T-helper 9 cell (primary cell): ENCODE measurements around the gene STAU1.
"Not testable (repeated sequence)": the region's sequence is repeated elsewhere in the genome, so short reads cannot be mapped to it uniquely, and the experiment has no call there.

Experiments used
- DNase-seq: peaks from one replicate; pipeline ENCODE4 v3.0.0-alpha.2; 2020

The STAU1 gene

DNA sequence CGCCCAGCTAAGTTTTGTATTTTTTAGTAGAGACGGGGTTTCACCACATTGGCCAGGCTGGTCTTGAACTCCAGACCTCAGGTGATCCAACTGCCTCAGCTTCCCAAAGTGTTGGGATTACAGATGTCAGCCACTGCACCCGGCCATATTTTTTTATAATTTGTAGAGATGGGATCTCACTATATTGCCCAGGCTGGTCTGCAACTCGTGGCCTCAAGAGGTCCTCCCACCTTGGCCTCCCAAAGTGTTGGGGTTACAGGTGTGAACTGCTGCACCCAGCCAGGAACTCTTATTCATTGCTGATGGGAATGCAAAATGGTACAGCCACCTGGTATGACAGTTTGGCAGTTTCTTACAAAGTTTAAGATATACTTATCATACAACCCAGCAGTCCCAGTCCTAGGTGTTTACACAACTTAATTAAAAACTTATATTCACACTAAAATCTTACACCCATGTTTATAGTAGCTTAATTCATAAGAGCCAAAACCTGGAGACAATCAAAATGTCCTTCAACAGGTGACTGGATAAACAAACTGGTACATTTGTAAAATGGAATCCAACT is 11.7 kb upstream of the STAU1 start:
- DNase-seq: no peak

- DNase-seq: not testable (repeated sequence)
Measured at GRCh38 chr20:49192944-49193518, 4.9 kb upstream of the STAU1 start.

DNA sequence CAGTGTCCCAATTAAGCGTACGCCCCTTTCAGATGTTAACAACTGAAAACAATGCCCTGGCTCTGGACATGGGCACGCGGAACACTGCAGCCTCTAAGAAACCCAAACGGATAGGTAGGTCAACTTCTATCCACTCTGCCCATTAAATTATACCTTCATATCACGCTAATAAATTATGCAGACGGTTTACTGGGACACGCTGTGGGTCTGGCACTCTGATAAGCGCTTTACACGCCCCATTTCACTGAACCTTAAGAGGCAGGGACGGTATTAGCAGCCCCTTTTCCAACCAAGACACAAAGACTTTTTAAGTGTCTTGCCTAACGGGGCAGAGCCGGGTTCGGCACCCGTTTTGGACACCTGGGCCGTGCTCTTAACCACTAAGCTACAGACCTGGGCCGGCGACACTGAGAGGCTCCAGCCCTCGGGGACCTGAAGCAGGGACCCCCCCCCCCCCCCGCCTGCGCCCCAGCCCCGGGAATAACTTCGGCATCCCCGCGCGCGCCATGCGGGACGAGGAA is 744 bp downstream of the STAU1 start:
- DNase-seq: no peak

DNA sequence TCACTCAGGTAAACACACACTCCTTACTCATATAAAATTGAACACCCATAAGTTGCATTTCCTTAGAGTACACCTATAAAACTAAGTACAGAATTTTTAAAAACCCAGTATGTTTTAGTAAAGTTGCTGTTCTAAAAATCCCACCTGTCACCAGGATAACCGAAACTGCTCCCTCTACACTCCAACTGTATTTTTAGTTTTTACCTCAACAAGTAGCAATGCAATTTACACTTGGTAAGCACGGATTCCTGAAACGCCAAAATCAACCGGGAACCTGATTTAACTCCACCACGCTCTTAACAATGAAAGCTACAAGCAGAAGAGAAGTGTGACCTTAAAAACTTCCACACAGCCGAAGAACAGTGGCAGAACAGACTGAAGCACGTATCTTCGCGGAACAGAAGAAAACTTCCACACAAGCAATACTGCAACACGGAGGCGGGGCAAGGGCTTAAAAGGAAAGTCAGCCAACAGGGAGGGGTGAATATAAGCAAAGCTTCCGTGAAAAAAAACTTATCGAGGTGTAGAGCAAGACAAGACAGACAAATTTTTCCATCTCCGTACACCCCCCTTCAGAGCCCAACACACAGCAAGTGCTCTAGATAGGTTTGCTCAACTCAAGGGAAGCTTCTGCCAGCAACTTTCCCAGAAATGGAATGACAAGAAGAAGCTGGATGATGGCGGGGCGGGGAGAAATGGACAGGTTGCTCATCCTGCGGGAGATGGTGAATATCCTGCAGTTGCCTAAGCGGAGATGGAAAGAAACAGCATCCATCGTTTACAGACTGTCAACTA is 1.4 kb downstream of the STAU1 start:
- DNase-seq: peak; percentile 33

DNA sequence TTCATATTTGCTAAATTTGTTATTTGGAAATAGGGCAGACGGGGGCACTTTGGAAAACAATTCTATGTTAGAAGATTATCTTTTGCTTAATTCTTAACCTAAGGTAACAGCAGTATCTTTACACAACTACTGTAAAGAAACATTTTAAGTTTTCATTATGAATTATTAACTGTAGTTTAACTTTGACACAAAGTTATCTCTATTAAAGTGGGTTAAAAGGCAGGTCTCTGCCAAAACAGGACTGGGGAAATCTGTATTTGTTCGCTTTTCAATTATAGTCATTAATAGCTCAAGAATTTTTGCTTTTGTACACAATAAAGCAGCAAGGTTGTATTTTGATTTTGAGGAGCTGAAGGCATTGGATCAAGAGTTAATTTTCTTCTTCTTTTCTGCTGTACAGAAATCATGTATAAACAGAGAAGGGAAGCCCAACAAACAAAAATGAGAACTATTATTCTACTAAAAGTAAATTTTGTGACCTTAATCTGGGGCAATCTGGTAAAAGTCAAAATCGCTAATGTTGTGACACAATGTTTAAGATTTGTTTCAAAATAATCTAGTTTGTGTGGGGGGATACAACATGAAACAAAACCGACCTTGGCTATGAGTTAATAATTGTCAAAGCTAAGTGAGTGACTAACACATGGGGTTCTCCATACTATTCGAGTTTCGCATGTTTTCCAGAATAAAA is 2.9 kb downstream of the STAU1 start:
- DNase-seq: no peak

DNA sequence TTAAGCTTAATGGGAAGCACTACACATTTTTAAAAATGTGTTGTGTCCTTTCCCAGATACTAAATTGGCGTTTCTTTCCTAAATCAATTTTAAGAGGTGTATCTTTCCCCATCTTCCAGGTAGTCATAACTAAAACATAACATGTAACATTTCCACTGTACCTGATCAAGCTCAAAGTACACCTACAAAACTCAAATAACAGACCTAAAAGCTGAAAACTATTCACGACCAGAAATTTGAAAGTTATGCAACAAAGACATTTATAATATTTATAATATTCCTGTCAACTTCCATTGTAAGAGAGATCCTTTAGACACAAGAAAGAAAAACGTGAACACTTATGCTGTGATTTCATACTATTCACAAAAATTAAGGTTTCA is 3.5 kb downstream of the STAU1 start:
- no peak for DNase-seq

- not testable (repeated sequence) for DNase-seq
Measured at GRCh38 chr20:49184084-49184501, 4.0 kb downstream of the STAU1 start.

DNA sequence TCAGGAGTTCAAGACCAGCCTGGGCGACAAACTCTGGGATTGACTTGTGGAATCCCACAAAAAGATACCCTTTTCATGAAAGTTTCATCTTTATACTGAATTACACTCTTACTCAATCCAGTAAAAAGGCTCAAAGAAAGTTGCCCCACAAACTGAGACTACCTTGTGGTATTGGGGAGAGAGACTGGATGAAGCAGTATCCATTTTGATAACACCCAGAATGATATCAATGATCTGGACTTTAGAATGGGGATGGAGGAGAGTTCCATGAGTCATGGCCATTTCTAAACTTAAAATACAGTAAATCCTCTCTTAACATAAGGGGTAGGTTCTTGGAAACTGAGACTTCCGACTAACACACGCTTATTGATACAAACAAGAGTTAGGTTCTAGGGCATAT is 4.7 kb downstream of the STAU1 start:
- no peak for DNase-seq

DNA sequence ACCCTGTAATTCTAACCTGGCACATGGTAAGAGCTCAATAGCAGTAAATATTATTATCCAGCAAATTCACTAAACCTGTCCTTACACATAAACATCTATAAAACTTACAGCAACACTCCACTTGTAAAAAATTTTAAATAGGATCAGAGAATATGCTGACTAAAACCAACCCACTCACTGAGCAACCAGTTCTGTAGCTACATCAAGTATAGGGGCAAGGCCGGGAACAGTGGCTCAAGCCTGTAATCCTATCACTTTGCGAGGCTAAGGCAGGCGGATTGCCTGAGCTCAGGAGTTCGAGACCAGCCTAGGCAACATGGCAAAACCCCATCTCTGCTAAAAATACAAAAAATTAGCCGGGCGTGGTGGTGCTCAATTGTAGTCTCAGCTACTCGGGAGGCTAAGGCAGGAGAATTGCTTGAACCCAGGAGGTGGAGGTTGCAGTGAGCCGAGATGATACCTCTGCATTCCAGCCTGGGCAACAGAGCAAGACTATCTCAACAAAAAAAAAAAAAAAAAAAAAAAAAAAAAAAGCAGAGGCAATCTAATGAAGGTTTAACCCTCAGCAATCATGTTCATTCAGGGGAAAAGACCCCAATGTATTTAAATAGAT is 6.8 kb downstream of the STAU1 start:
- DNase-seq: no peak

GRCh38 chr20:49179368-49180277 is 8.5 kb downstream of the STAU1 start:
- no peak for DNase-seq

DNA sequence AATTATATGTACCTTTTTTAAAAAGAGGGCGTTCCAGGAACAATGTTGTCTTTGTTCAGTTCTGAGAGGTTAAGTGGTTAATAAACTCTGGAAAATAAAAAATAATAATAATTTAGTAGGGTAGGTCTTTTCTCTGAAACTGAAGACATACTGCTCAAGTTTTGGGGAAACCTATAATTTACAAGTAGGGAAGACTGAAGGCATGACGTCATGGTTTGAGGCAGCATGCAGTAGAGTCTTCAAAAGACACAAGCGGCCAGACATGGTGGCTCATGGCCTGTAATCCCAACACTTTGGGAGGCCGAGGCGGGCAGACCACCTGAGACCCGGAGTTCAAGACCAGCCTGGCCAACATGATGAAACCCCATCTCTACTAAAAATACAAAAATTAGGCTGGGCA is 14.0 kb downstream of the STAU1 start:
- no peak for DNase-seq

GRCh38 chr20:49172413-49172812 is 15.7 kb downstream of the STAU1 start:
- DNase-seq: no peak

DNA sequence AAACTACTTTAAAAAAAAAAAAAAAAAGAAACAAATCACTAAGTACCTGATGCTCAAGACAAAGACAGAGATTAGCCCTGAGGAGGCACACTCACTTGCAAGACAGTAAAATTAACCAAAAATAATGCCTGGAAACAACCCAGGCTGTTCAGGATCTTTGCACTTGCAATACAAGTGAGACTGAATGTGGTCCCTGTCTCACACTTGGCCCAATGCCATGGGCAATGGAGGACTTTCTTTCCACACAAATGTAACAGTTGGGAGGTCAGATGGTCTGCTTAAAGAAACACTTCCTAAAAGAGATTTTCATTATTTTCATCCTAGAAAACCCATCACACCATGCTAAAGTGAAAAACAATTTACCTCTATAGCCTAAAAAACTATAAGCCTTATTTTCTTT is 16.2 kb downstream of the STAU1 start:
- DNase-seq: no peak

GRCh38 chr20:49170714-49171113 is 17.4 kb downstream of the STAU1 start:
- no peak for DNase-seq

DNA sequence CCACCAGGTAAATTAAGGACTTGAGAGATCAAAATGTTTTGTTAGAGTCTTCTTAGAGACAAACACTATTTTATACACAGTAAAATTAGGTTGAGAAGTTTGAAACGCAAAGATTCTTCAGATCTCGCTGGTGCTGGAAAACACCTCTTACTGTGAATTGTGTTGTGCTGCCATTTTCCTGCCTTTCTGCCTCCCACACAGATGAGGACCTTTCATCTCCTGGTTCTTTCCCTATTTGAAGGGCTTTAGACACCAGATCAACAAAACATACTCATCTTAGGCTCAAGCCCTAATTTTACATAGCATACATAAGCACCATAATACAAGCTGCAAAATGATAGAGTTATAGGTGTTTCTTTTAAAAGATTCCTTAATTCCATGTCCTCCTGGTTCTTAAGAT is 18.6 kb downstream of the STAU1 start:
- DNase-seq: no peak

- DNase-seq: not testable (repeated sequence)
Measured at GRCh38 chr20:49168864-49169263, 19.3 kb downstream of the STAU1 start.

- no peak for DNase-seq
Measured at GRCh38 chr20:49167811-49168507, 20.2 kb downstream of the STAU1 start.

- DNase-seq: no peak
Measured at GRCh38 chr20:49166534-49167449, 21.3 kb downstream of the STAU1 start.

- DNase-seq: no peak
Measured at GRCh38 chr20:49165611-49166010, 22.5 kb downstream of the STAU1 start.

- no peak for DNase-seq
Measured at GRCh38 chr20:49163696-49164095, 24.4 kb downstream of the STAU1 start.
